Measurements from ENCODE around the gene RAD9A.

DNA sequence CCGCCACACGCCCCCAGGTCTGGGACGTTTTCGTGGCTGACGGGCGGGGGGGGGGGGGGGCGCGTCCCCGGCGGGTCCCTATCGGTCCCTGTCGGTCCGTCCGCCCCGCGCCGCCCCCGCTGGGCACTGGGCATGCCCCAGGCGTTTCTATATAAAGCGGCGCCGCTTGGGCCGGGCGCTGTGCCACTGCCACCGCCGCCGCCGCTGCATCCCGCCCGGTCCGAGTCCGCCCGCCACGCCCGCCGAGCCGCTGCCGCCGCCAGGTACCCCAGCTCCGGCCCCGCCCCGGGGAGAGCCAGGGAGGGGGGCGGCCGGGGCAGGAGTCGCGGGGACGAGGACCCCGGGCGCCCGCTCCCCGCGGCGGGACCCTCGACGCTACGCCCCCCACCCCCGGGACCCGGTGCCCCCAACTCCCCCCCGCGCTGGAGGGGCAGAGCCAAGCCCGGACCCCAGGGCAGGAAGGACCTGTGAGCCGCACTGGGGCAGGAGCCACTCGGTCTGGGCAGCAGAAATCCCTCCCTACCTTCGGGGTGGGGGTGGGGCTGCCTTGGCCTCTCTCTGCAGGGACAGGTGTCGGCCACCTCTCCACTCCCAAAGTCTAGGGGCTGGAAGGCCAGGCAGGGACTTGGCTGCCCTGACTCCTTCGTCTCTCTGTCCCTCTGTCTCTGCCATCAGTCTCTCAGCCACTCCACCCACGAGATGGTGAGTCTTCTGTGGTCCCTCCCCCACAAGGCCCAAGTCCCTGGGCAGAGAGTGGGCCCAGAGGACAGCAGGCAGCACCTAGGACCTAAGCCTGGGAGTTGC, 23.9 kb downstream of the RAD9A start, which contains the start of gene CARNS1:
- TF ChIP-seq, protein P1, sequence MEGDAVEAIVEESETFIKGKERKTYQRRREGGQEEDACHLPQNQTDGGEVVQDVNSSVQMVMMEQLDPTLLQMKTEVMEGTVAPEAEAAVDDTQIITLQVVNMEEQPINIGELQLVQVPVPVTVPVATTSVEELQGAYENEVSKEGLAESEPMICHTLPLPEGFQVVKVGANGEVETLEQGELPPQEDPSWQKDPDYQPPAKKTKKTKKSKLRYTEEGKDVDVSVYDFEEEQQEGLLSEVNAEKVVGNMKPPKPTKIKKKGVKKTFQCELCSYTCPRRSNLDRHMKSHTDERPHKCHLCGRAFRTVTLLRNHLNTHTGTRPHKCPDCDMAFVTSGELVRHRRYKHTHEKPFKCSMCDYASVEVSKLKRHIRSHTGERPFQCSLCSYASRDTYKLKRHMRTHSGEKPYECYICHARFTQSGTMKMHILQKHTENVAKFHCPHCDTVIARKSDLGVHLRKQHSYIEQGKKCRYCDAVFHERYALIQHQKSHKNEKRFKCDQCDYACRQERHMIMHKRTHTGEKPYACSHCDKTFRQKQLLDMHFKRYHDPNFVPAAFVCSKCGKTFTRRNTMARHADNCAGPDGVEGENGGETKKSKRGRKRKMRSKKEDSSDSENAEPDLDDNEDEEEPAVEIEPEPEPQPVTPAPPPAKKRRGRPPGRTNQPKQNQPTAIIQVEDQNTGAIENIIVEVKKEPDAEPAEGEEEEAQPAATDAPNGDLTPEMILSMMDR (IDR thresholded peaks at IDR 0.05; ENCODE audit: low read length) = no peak
- TF ChIP-seq EZH2 (IDR thresholded peaks at IDR 0.05; ENCODE audit: borderline replicate concordance, low read length) = no peak

Measured in OCI-LY1 (cell line).